HL-60 (cell line): ENCODE results near the gene EIF4A3.

ENCODE experiments used
- DNase-seq, 2 experiments: peaks; one replicate each; pipeline ENCODE4 v3.0.0-alpha.2; 2010 to 2020; ENCODE audit warnings: low read depth in 1 of 2, low spot score in 1 of 2
- H3K27ac ChIP-seq: fragments of 250-450 bp; sonication (Bioruptor Pico); replicated peaks from 2 replicates; pipeline ENCODE4 v1.5.1; 2020; ENCODE audit warnings: mild to moderate bottlenecking, moderate library complexity
- H3K27me3 ChIP-seq: fragments of 250-450 bp; sonication (Bioruptor Pico); 2 replicates; pipeline ENCODE4 v1.5.1; 2021; ENCODE audit warnings: mild to moderate bottlenecking, moderate library complexity; ENCODE audit not compliant: insufficient read depth, poor library complexity, severe bottlenecking
- H3K4me3 ChIP-seq: replicated peaks from 2 replicates; pipeline ENCODE4 v1.5.1; 2011; ENCODE audit warnings: mild to moderate bottlenecking, control low read depth, low read length; ENCODE audit not compliant: insufficient read depth
- CTCF ChIP-seq: IDR thresholded peaks from one replicate; pipeline ENCODE4 v1.5.1; 2011; ENCODE audit warnings: low read length, control low read depth, inconsistent platforms; ENCODE audit not compliant: insufficient read depth
- GABPA ChIP-seq: IDR thresholded peaks from 2 replicates; pipeline ENCODE4 v1.6.1; 2012; ENCODE audit warnings: low read depth
- POLR2AphosphoS5 ChIP-seq: IDR thresholded peaks from 2 replicates; pipeline ENCODE4 v1.6.1; 2012; ENCODE audit warnings: low read depth
- REST ChIP-seq: IDR thresholded peaks from 2 replicates; pipeline ENCODE4 v1.6.1; 2012; ENCODE audit warnings: low read depth; ENCODE audit not compliant: insufficient replicate concordance
- SPI1 ChIP-seq: IDR thresholded peaks from 2 replicates; pipeline ENCODE4 v1.6.1; 2012; ENCODE audit warnings: low read depth, mild to moderate bottlenecking, borderline replicate concordance

Gene EIF4A3

DNA sequence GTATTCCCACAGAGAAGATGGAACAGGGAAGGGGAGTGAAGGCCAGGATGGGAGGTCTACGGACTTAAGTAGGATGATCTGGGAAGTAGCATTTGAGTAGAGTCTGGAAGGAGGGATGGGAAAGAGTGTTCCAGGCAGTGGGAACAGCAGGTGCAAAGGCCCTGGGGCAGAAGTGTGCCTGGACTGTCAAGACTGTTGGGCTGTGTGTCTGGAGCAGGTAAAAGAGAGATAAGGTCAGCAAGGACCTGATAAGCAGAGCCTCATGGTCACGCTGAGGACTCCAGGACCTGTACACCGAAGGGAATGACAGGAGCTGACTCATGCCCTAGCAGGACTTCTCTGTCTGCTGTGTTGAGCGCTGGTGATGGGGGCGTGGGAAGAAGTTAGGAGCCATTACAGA lies 22.2 kb upstream of the EIF4A3 start:
- TF ChIP-seq REST: no peak
- no peak for TF ChIP-seq GABPA
- TF ChIP-seq SPI1: no peak
- no peak for TF ChIP-seq CTCF
- no peak for TF ChIP-seq POLR2AphosphoS5
- Histone ChIP-seq H3K27ac (no peak overlapping the region), H3K4me3 (no peak overlapping the region), H3K27me3 (no peaks in the 10 kb centered on the region)
- DNase-seq: no peak

- no peak overlapping the region for H3K4me3 ChIP-seq
- TF ChIP-seq CTCF (no peak), SPI1 (no peak), GABPA (no peak), REST (no peak), POLR2AphosphoS5 (no peak)
- DNase-seq: no peak
- H3K27me3 ChIP-seq: no peaks in the 10 kb centered on the region
- H3K27ac ChIP-seq: no peak overlapping the region
These were observed 21.4 kb upstream of the EIF4A3 start for GRCh38 chr17:80168371-80168770.

DNA sequence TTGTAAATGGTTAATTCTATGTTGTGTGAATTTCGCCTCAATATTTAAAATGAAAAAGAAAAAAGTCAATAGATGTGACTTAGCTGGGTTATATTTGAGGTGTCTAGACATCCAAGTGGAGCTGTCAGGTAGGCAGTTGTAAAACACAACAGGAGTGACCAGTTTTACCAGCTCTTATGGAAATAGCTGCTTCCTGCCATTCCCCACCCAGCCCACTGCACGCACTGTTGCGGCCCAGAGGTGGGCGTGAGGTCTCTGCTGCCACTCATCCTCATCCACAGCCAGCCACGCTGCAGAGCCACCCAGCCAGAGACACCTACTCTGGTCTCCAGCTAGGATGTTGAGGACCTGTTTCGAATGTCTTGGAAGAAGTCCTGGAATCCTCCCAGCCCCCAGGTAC lies 19.5 kb upstream of the EIF4A3 start:
- Histone ChIP-seq H3K4me3 (no peak overlapping the region), H3K27me3 (no peaks in the 10 kb centered on the region), H3K27ac (no peak overlapping the region)
- no peak for DNase-seq
- no peak for TF ChIP-seq REST

DNA sequence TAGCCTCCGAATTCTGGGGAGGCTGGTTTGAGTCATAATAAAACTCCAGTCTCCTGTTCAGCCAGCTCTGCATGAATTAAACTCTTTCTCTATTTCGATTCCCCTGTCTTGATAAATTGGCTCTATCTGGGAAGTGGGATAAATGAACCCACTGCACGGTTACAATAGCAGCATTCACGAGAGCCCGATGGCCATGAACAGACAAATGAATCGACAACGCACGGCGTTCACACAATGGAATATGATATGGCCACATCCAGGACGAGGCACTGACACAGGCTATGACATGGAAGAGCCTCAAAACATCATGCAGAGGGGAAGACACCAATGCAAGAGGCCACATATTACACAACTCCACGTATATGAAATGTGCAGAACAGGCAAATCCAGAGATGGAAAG lies 17.3 kb upstream of the EIF4A3 start:
- H3K4me3 ChIP-seq: no peak overlapping the region
- TF ChIP-seq CTCF: no peak
- no peak for TF ChIP-seq SPI1
- no peak for TF ChIP-seq GABPA
- TF ChIP-seq POLR2AphosphoS5: no peak
- no peak for TF ChIP-seq REST
- no peak overlapping the region for H3K27ac ChIP-seq
- no peaks in the 10 kb centered on the region for H3K27me3 ChIP-seq
- no peak for DNase-seq
